HG02623 (cell line): ENCODE results near the gene VIPR2.

Experiments used
- ATAC-seq: cut with Tn5 transposase; IDR thresholded peaks from one replicate; pipeline ENCODE4 v1.9.1; 2021; ENCODE audit warnings: moderate library complexity; ENCODE audit not compliant: unreplicated experiment

The VIPR2 gene

GRCh38 chr7:159028508-159029401, 115.9 kb downstream of the VIPR2 start:
- no peak for ATAC-seq

- no peak for ATAC-seq
Measured at GRCh38 chr7:159027789-159028507, 116.7 kb downstream of the VIPR2 start.

GRCh38 chr7:159027056-159027788, 117.4 kb downstream of the VIPR2 start:
- no peak for ATAC-seq

- no peak for ATAC-seq
Measured at GRCh38 chr7:159026271-159027055, 118.2 kb downstream of the VIPR2 start.

GRCh38 chr7:159025161-159025779, 119.4 kb downstream of the VIPR2 start:
- ATAC-seq: no peak

GRCh38 chr7:159024280-159024951, 120.3 kb downstream of the VIPR2 start:
- ATAC-seq: no peak

- no peak for ATAC-seq
Measured at GRCh38 chr7:159023746-159024145, 120.9 kb downstream of the VIPR2 start.

- ATAC-seq: no peak
Measured at GRCh38 chr7:159023206-159023605, 121.5 kb downstream of the VIPR2 start.

- ATAC-seq: no peak
Measured at GRCh38 chr7:159022238-159022993, 122.3 kb downstream of the VIPR2 start.

- ATAC-seq: no peak
Measured at GRCh38 chr7:159020987-159021386, 123.7 kb downstream of the VIPR2 start.

GRCh38 chr7:159019111-159019510, 125.6 kb downstream of the VIPR2 start:
- no peak for ATAC-seq

- ATAC-seq: no peak
Measured at GRCh38 chr7:159017741-159018140, 126.9 kb downstream of the VIPR2 start.

GRCh38 chr7:159017210-159017609, 127.5 kb downstream of the VIPR2 start:
- no peak for ATAC-seq

GRCh38 chr7:159016591-159016990, 128.1 kb downstream of the VIPR2 start:
- ATAC-seq: no peak

- ATAC-seq: no peak
Measured at GRCh38 chr7:159015454-159016410, 128.9 kb downstream of the VIPR2 start.

GRCh38 chr7:159015081-159015453, 129.6 kb downstream of the VIPR2 start:
- no peak for ATAC-seq

- no peak for ATAC-seq
Measured at GRCh38 chr7:159014297-159015062, 130.2 kb downstream of the VIPR2 start.
